ENCODE measurements around the gene PGAP2.

Gene PGAP2

GRCh38 chr11:3859373-3859881 is 51.1 kb downstream of the PGAP2 start:
- DNase-seq, result peak; percentile 34

DNA sequence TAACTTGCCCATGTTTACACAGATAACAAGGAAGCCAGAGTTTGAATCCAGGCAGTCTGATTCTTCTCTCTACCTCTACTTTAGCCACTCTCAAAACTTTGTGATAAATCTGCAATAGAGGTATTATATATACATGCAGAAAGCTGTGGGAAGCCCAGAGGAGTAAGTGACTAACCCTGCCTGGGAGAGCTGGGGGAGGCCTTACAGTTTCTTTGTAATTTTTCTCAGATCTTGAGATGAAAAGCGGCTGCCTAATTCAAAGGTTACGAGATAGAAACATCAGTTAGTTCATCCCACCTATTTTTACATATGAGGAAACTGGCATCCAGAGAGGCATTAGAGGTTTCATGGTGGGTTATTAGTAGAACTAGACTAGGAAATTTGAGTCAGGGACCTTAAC is 52.0 kb downstream of the PGAP2 start:
- peak; percentile 69 for DNase-seq

- peak; percentile 52 for DNase-seq
Observed at GRCh38 chr11:3860898-3861393, 52.6 kb downstream of the PGAP2 start.

DNA sequence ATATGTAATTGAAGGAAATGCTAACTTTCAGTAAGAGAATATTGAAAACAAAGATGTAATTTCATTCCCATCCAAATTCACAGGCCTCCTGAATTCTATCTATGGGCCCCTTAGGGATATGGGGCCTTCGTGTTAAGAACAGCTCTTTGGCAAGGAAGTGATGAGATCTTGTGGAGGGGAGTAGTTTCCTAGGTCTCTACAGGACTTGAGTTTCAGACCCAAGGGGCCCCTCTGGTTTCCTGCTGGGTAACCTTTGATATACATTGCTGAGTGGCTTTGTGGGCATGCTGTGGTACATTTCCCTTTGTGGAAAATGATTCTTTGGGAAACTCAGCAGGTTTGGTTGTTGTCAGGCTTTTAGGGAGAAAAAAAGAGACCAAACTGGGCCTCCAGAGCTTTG is 53.3 kb downstream of the PGAP2 start:
- DNase-seq, result peak; percentile 51

DNA sequence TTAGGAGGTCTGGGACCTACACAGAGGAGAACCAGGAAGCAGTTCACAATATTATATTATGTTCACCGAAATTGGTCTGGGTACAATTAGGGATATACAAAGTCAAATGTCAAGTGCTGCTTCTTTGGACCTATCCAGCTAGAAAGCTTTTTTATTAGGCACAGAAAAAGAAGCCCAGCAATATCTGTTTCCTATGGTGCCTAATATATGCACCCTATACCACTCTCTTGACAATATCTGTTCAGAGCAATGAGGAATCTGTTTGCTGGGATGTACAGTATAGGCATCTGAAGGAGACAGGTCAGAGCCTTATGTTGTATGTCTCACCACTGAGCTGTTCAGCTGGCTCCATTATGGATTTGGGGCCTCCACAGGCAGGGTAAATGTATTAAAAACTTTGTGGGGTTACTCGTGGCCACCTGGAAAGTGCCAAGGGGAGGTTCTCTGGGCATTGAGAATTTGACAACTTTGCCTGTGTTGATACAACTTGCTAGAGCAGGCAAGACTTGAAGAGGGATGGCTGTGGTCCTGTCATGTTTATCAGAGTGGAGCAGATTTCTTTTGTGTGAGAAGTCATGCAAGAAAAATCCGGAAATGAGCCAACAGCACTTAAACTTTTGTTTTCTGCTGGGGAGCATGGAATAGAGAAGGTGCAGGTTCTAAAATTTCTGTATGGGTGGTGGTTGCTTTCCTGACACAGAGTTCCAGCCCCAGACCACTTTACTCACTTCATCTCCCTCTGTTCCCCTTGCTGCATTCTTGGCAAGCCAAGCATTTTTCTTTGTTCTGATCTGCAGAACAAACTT is 57.2 kb downstream of the PGAP2 start:
- DNase-seq, result no peak

GRCh38 chr11:3866206-3866605 is 57.8 kb downstream of the PGAP2 start:
- DNase-seq, result no peak

- DNase-seq, result no peak
Observed at GRCh38 chr11:3866836-3867208, 58.5 kb downstream of the PGAP2 start.

DNA sequence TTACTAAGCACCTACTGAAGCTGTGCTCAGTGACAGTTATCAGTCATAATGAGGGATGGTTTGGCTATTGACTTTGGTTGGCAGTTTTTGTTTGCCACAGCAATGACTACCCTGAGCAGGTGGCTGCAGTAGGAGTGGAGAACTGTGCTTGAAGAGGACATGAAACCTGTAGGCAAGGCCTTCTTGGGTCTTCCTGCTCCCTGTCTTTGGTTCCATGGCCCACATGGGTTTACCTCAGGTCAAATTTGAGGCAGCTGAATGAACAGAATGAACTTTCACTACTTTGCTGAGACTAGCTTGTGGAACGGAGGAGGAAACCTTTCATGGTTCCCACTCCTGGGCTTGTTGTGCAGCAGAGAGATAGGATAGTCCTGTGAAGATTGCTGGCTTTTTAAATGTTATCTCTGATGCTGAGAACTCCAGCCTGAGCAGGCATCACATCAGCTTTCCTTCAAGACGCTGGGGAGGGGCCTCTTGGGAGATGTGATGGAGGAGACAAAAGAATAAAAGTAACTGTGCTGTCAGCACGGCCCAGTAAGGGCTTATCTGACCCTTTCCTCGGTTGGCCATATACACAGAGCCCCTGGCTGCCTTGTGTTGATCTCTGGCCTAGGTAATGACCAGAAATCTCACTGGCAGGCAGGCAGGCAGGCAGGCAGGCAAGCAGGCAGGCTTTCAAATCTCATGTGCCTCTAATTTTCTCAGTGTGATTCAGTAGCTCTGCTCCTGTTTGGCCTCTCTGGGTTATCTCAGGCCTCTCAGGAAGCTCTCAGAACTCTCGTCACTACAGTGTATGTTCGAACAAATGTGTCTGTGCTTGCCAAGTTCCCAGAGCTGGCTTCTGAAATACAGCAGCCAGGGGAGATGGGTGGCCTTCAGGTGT is 59.1 kb downstream of the PGAP2 start:
- peak; percentile 34 for DNase-seq

- DNase-seq, result no peak
Observed at GRCh38 chr11:3873712-3874349, 65.5 kb downstream of the PGAP2 start.
